Ishikawa (cell line): ENCODE data around the gene KRT24.

Source experiments
- CEBPB ChIP-seq: IDR thresholded peaks from 2 replicates; pipeline ENCODE4 v1.6.1; 2012
- CREB1 ChIP-seq: IDR thresholded peaks from 2 replicates; pipeline ENCODE4 v1.6.1; 2012; ENCODE audit warnings: low read depth
- EGR1 ChIP-seq: IDR thresholded peaks from 2 replicates; pipeline ENCODE4 v1.6.1; 2012
- EP300 ChIP-seq: IDR thresholded peaks from 2 replicates; pipeline ENCODE4 v1.6.1; 2012; ENCODE audit warnings: borderline replicate concordance
- FOXM1 ChIP-seq: IDR thresholded peaks from 2 replicates; pipeline ENCODE4 v1.6.1; 2012; ENCODE audit warnings: low read depth, borderline replicate concordance
- MAX ChIP-seq: IDR thresholded peaks from 2 replicates; pipeline ENCODE4 v1.6.1; 2012
- NFIC ChIP-seq: IDR thresholded peaks from 2 replicates; pipeline ENCODE4 v1.6.1; 2012
- RAD21 ChIP-seq: IDR thresholded peaks from 2 replicates; pipeline ENCODE4 v1.6.1; 2012; ENCODE audit warnings: low read depth
- REST ChIP-seq: IDR thresholded peaks from 2 replicates; pipeline ENCODE4 v1.6.1; 2012; ENCODE audit warnings: low read depth, mild to moderate bottlenecking
- TAF1 ChIP-seq: IDR thresholded peaks from 2 replicates; pipeline ENCODE4 v1.6.1; 2012; ENCODE audit warnings: low read depth, mild to moderate bottlenecking
- TCF12 ChIP-seq: IDR thresholded peaks from 2 replicates; pipeline ENCODE4 v1.6.1; 2012; ENCODE audit warnings: low read depth
- TEAD4 ChIP-seq: IDR thresholded peaks from 2 replicates; pipeline ENCODE4 v1.6.1; 2012
- USF1 ChIP-seq: IDR thresholded peaks from 2 replicates; pipeline ENCODE4 v1.6.1; 2012
- YY1 ChIP-seq: IDR thresholded peaks from 2 replicates; pipeline ENCODE4 v1.6.1; 2012; ENCODE audit warnings: low read depth
- ZBTB7A ChIP-seq: IDR thresholded peaks from 2 replicates; pipeline ENCODE4 v1.6.1; 2012; ENCODE audit warnings: low read depth

The KRT24 gene

GRCh38 chr17:40695874-40696472 is 7.6 kb downstream of the KRT24 start:
- TF ChIP-seq EP300 = no peak
- no peak for TF ChIP-seq TEAD4
- no peak for TF ChIP-seq TAF1
- no peak for TF ChIP-seq YY1
- TF ChIP-seq MAX = no peak
- TF ChIP-seq USF1 = no peak
- TF ChIP-seq FOXM1 = no peak
- no peak for TF ChIP-seq CEBPB
- TF ChIP-seq TCF12 = no peak
- no peak for TF ChIP-seq ZBTB7A
- no peak for TF ChIP-seq RAD21
- no peak for TF ChIP-seq EGR1
- no peak for TF ChIP-seq NFIC
- no peak for TF ChIP-seq CREB1
- no peak for TF ChIP-seq REST

GRCh38 chr17:40694584-40694983 is 9.0 kb downstream of the KRT24 start:
- TF ChIP-seq TAF1 (no peak), TEAD4 (no peak), MAX (no peak), CEBPB (no peak), CREB1 (no peak), EP300 (no peak), NFIC (no peak), ZBTB7A (no peak), TCF12 (no peak), RAD21 (no peak), EGR1 (no peak), REST (no peak), YY1 (no peak), USF1 (no peak), FOXM1 (no peak)

GRCh38 chr17:40687106-40687505 is 16.4 kb downstream of the KRT24 start:
- no peak for TF ChIP-seq TEAD4
- no peak for TF ChIP-seq FOXM1
- TF ChIP-seq RAD21 = no peak
- no peak for TF ChIP-seq CEBPB
- TF ChIP-seq CREB1 = no peak
- no peak for TF ChIP-seq USF1
- TF ChIP-seq REST = no peak
- TF ChIP-seq EP300 = no peak
- TF ChIP-seq TAF1 = no peak
- no peak for TF ChIP-seq TCF12
- no peak for TF ChIP-seq YY1
- no peak for TF ChIP-seq MAX
- TF ChIP-seq EGR1 = no peak
- TF ChIP-seq NFIC = no peak
- no peak for TF ChIP-seq ZBTB7A
